Measurements from ENCODE around the gene EVA1C.
"Not testable (repeated sequence)": the region's sequence is repeated elsewhere in the genome, so short reads cannot be mapped to it uniquely, and the experiment has no call there.

EVA1C gene

GRCh38 chr21:32558106-32558505 is 145.6 kb downstream of the EVA1C start:
- DNase-seq (ENCODE audit: extremely low spot score), result no peak
- CTCF ChIA-PET, result interaction anchor here (0.7 to 1.8 kb wide), 2 partner anchors 11 to 42 kb away, joined by 3 to 6 read pairs; no protein-coding TSS in a partner anchor
- POLR2A ChIA-PET, result no interaction called here
- no peak for TF ChIP-seq CTCF (IDR thresholded peaks at IDR 0.05; ENCODE audit: control extremely low read depth, extremely low read depth, low read depth, missing control alignments)

GRCh38 chr21:32559006-32559610 is 146.6 kb downstream of the EVA1C start:
- ChIA-PET CTCF (interaction anchor here (1.2 to 1.8 kb wide), 3 partner anchors 10 to 155 kb away, joined by 4 to 9 read pairs (median 6); no protein-coding TSS in a partner anchor), POLR2A (no interaction called here)
- no peak for TF ChIP-seq CTCF (IDR thresholded peaks at IDR 0.05; ENCODE audit: control extremely low read depth, extremely low read depth, low read depth, missing control alignments)

GRCh38 chr21:32560896-32561295 is 148.4 kb downstream of the EVA1C start:
- no peak for TF ChIP-seq CTCF (IDR thresholded peaks at IDR 0.05; ENCODE audit: control extremely low read depth, extremely low read depth, low read depth, missing control alignments)
- no peak for DNase-seq (ENCODE audit: extremely low spot score)
- POLR2A ChIA-PET, result no interaction called here
- CTCF ChIA-PET, result interaction anchor here (0.7 to 1.5 kb wide), 3 partner anchors 9 to 42 kb away, joined by 3 to 9 read pairs (median 4); no protein-coding TSS in a partner anchor

More at GRCh38 chr21:32559006-32559610, 146.6 kb downstream of the EVA1C start:
- no peak for DNase-seq (ENCODE audit: extremely low spot score)

GRCh38 chr21:32561476-32561875 is 149.0 kb downstream of the EVA1C start:
- POLR2A ChIA-PET; DNase-seq (ENCODE audit: extremely low spot score): not testable (repeated sequence)
- CTCF ChIA-PET, result interaction anchor here (0.7 to 1.0 kb wide), 2 partner anchors 40 to 42 kb away, joined by 3 to 4 read pairs; no protein-coding TSS in a partner anchor

GRCh38 chr21:32562426-32562825 is 149.9 kb downstream of the EVA1C start:
- TF ChIP-seq CTCF (IDR thresholded peaks at IDR 0.05; ENCODE audit: control extremely low read depth, extremely low read depth, low read depth, missing control alignments), result no peak
- POLR2A ChIA-PET, result no interaction called here
- CTCF ChIA-PET, result no interaction called here
- DNase-seq (ENCODE audit: extremely low spot score), result no peak

- no peak for TF ChIP-seq CTCF (IDR thresholded peaks at IDR 0.05; ENCODE audit: control extremely low read depth, extremely low read depth, low read depth, missing control alignments)
- ChIA-PET POLR2A (no interaction called here), CTCF (no interaction called here)
- DNase-seq (ENCODE audit: extremely low spot score), result no peak
Measured at GRCh38 chr21:32562915-32563314, 150.4 kb downstream of the EVA1C start.

All from GM10248 (cell line).